ENCODE results near the gene GRIK1.

Gene GRIK1

DNA sequence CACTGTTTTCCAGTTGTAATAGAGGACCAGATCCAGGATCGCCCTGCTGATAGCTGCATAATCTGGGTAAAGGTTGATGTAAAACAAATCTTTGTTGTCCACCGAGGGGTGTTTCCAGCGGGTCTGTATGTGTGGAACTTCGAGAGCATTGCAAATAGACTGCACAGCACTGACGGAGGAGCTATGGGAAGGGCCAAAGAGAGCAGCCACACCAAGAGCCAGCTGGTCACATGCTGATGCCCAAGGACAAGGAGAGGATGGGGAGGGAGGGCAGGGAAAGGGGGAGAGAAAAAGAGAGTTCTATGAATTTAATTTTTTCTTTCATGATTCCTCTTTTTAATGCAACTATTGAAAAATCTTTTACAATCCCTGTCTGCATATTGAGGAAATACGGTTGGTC lies 250.0 kb downstream of the GRIK1 start:
- Histone ChIP-seq H3K9me3 (ENCODE audit: severe bottlenecking) (no peaks in the 10 kb centered on the region), H3K4me1 (ENCODE audit: insufficient read depth, poor library complexity, severe bottlenecking) (no peaks in the 10 kb centered on the region), H3K4me3 (ENCODE audit: severe bottlenecking) (no peak overlapping the region), H3K27me3 (ENCODE audit: insufficient read depth, poor library complexity, severe bottlenecking) (peaks cover 3% of the 10 kb centered on the region), H3K27ac (ENCODE audit: poor library complexity, severe bottlenecking) (no peak overlapping the region), H3K36me3 (ENCODE audit: low read depth) (no peaks in the 10 kb centered on the region)
- DNase-seq (ENCODE audit: low spot score) (no peak), ATAC-seq (ENCODE audit: low read depth) (no peak)
- TF ChIP-seq, protein P1, sequence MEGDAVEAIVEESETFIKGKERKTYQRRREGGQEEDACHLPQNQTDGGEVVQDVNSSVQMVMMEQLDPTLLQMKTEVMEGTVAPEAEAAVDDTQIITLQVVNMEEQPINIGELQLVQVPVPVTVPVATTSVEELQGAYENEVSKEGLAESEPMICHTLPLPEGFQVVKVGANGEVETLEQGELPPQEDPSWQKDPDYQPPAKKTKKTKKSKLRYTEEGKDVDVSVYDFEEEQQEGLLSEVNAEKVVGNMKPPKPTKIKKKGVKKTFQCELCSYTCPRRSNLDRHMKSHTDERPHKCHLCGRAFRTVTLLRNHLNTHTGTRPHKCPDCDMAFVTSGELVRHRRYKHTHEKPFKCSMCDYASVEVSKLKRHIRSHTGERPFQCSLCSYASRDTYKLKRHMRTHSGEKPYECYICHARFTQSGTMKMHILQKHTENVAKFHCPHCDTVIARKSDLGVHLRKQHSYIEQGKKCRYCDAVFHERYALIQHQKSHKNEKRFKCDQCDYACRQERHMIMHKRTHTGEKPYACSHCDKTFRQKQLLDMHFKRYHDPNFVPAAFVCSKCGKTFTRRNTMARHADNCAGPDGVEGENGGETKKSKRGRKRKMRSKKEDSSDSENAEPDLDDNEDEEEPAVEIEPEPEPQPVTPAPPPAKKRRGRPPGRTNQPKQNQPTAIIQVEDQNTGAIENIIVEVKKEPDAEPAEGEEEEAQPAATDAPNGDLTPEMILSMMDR (IDR thresholded peaks at IDR 0.05; ENCODE audit: poor library complexity, severe bottlenecking), result no peak

GRCh38 chr21:29684106-29684505 lies 255.7 kb downstream of the GRIK1 start:
- Histone ChIP-seq H3K27ac (ENCODE audit: poor library complexity, severe bottlenecking) (no peak overlapping the region), H3K4me1 (ENCODE audit: insufficient read depth, poor library complexity, severe bottlenecking) (no peaks in the 10 kb centered on the region), H3K9me3 (ENCODE audit: severe bottlenecking) (no peaks in the 10 kb centered on the region), H3K36me3 (ENCODE audit: low read depth) (no peaks in the 10 kb centered on the region), H3K4me3 (ENCODE audit: severe bottlenecking) (no peak overlapping the region), H3K27me3 (ENCODE audit: insufficient read depth, poor library complexity, severe bottlenecking) (no peaks in the 10 kb centered on the region)
- ATAC-seq (ENCODE audit: low read depth), result no peak
- TF ChIP-seq, protein P1 (IDR thresholded peaks at IDR 0.05; ENCODE audit: poor library complexity, severe bottlenecking), result no peak
- no peak for DNase-seq (ENCODE audit: low spot score)

DNA sequence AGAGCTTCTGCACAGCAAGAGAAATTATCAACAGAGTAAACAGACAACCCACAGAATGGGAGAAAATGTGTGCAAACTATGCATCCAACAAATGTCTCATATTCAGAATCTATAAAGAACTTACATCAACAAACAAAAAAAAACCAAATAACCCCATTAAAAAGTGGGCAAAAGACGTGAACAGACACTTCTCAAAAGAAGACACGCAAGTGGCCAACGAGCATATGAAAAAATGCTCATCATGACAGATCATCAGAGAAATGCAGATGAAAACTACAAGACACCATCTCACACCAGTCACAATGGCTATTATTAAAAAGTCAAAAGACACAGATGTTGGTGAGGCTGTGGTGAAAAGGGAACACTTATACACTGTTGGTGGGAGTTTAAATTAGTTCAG lies 257.0 kb downstream of the GRIK1 start:
- Histone ChIP-seq H3K9me3 (ENCODE audit: severe bottlenecking) (no peaks in the 10 kb centered on the region), H3K4me1 (ENCODE audit: insufficient read depth, poor library complexity, severe bottlenecking) (no peaks in the 10 kb centered on the region), H3K27me3 (ENCODE audit: insufficient read depth, poor library complexity, severe bottlenecking) (no peaks in the 10 kb centered on the region), H3K4me3 (ENCODE audit: severe bottlenecking) (no peak overlapping the region), H3K27ac (ENCODE audit: poor library complexity, severe bottlenecking) (no peak overlapping the region), H3K36me3 (ENCODE audit: low read depth) (no peaks in the 10 kb centered on the region)
- TF ChIP-seq, protein P1 (IDR thresholded peaks at IDR 0.05; ENCODE audit: poor library complexity, severe bottlenecking), result no peak
- ATAC-seq (ENCODE audit: low read depth) (no peak), DNase-seq (ENCODE audit: low spot score) (no peak)

DNA sequence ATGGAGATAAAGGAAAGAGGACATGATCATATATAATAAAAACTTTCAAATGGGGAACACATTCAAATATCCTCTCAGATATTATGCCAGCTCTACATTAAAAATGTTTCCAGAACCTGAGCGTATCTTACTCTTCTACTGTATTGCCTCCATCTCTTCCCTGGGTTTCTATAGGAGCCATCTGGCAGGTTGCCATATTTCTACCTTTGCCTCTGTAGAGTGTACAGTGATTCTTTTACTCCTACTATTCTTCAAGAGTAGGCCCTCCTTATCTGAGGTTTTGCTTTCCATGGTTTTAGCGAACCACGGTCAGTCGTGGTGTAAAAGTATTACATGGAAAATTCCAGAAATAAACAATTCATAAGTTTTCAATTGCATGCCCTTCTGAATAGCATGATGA lies 259.5 kb downstream of the GRIK1 start:
- Histone ChIP-seq H3K27ac (ENCODE audit: poor library complexity, severe bottlenecking) (no peak overlapping the region), H3K9me3 (ENCODE audit: severe bottlenecking) (no peaks in the 10 kb centered on the region), H3K27me3 (ENCODE audit: insufficient read depth, poor library complexity, severe bottlenecking) (peaks cover 9% of the 10 kb centered on the region), H3K4me3 (ENCODE audit: severe bottlenecking) (no peak overlapping the region), H3K4me1 (ENCODE audit: insufficient read depth, poor library complexity, severe bottlenecking) (no peaks in the 10 kb centered on the region), H3K36me3 (ENCODE audit: low read depth) (no peaks in the 10 kb centered on the region)
- TF ChIP-seq, protein P1 (IDR thresholded peaks at IDR 0.05; ENCODE audit: poor library complexity, severe bottlenecking), result no peak
- DNase-seq (ENCODE audit: low spot score) (no peak), ATAC-seq (ENCODE audit: low read depth) (no peak)

DNA sequence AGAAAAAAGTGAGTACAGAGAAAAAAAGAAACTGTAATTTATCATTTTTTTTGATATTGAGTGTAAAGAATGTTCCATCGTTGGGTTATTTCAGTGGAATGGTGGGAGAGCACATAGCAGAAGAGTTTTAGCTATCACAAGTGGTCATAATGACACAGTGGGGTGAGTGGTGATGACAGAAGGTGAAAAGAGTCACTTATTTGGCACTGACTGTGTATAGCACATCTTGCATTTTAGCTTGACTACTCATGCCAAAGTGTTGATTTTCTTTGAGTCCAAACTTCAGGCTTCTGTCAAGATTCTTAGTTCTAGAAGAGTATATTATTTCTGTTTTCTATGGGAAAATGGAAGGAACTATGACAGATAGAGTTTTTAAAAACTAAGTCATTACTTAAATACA lies 261.2 kb downstream of the GRIK1 start:
- DNase-seq (ENCODE audit: low spot score) (no peak), ATAC-seq (ENCODE audit: low read depth) (no peak)
- no peaks in the 10 kb centered on the region for H3K36me3 ChIP-seq (ENCODE audit: low read depth)
- H3K4me3 ChIP-seq (ENCODE audit: severe bottlenecking), result no peak overlapping the region
- H3K4me1 ChIP-seq (ENCODE audit: insufficient read depth, poor library complexity, severe bottlenecking), result no peaks in the 10 kb centered on the region
- H3K9me3 ChIP-seq (ENCODE audit: severe bottlenecking), result no peaks in the 10 kb centered on the region
- H3K27me3 ChIP-seq (ENCODE audit: insufficient read depth, poor library complexity, severe bottlenecking), result peaks cover 9% of the 10 kb centered on the region
- H3K27ac ChIP-seq (ENCODE audit: poor library complexity, severe bottlenecking), result no peak overlapping the region
- TF ChIP-seq, protein P1 (IDR thresholded peaks at IDR 0.05; ENCODE audit: poor library complexity, severe bottlenecking), result no peak
